Mesothelial cell of epicardium (in vitro differentiated cells): ENCODE measurements around the gene ZNF366. TPM values are rescaled to one million over a fixed set of nuclear protein-coding genes. Genes with fewer than 3 reads are reported as not detected.

Experiments
- DNase-seq, 2 experiments: peaks; one replicate each; pipeline ENCODE4 v3.0.0; 2021; ENCODE audit warnings: low spot score in 2 of 2; ENCODE audit not compliant: unreplicated experiment in 2 of 2
- H3K27ac Mint-ChIP-seq: 2 replicates; pipeline ENCODE4 v1.8.0; 2021; ENCODE audit warnings: mixed read lengths
- H3K27me3 Mint-ChIP-seq: 2 replicates; pipeline ENCODE4 v1.8.0; 2021; ENCODE audit warnings: low read depth, mixed read lengths
- H3K36me3 Mint-ChIP-seq: 2 replicates; pipeline ENCODE4 v1.8.0; 2021; ENCODE audit warnings: mixed read lengths
- H3K4me1 Mint-ChIP-seq: 2 replicates; pipeline ENCODE4 v1.8.0; 2021; ENCODE audit warnings: mixed read lengths
- H3K4me3 Mint-ChIP-seq: 2 replicates; pipeline ENCODE4 v1.8.0; 2021; ENCODE audit warnings: mild to moderate bottlenecking, moderate library complexity, mixed read lengths
- H3K9me3 Mint-ChIP-seq: 2 replicates; pipeline ENCODE4 v1.8.0; 2021; ENCODE audit warnings: mixed read lengths
- CTCF ChIP-seq: fragments of 200-600 bp; sonication (generic); IDR thresholded peaks from one replicate; pipeline ENCODE4 v1.5.0; 2021; ENCODE audit warnings: antibody characterized with exemption; ENCODE audit not compliant: unreplicated experiment
- total RNA-seq: library from RNA; stranded (reverse); gene quantifications from 3 replicates; pipeline ENCODE4 v1.2.1, GENCODE V29; 2021

Gene ZNF366
- total RNA-seq, 1 donor from 2014 or later = not detected

GRCh38 chr5:72427016-72427415, 80.2 kb downstream of the ZNF366 start:
- Mint-ChIP-seq H3K9me3 (no peaks in the 10 kb centered on the region), H3K27ac (no peak overlapping the region), H3K36me3 (no peaks in the 10 kb centered on the region), H3K4me1 (peaks cover 22% of the 10 kb centered on the region), H3K27me3 (no peaks in the 10 kb centered on the region), H3K4me3 (no peak overlapping the region)
- no peak for DNase-seq
- TF ChIP-seq CTCF = no peak

- Mint-ChIP-seq H3K4me1 (peaks cover 22% of the 10 kb centered on the region), H3K27me3 (no peaks in the 10 kb centered on the region), H3K4me3 (no peak overlapping the region), H3K9me3 (peaks cover 4% of the 10 kb centered on the region), H3K36me3 (no peaks in the 10 kb centered on the region), H3K27ac (no peak overlapping the region)
- no peak for DNase-seq
- no peak for TF ChIP-seq CTCF
Observed at GRCh38 chr5:72426019-72426418, 81.2 kb downstream of the ZNF366 start.

- H3K36me3 Mint-ChIP-seq = no peaks in the 10 kb centered on the region
- DNase-seq = no peak
- TF ChIP-seq CTCF = no peak
- H3K9me3 Mint-ChIP-seq = peaks cover 4% of the 10 kb centered on the region
- H3K4me1 Mint-ChIP-seq = peaks cover 6% of the 10 kb centered on the region
- H3K4me3 Mint-ChIP-seq = no peak overlapping the region
- no peak overlapping the region for H3K27ac Mint-ChIP-seq
- H3K27me3 Mint-ChIP-seq = no peaks in the 10 kb centered on the region
Observed at GRCh38 chr5:72418271-72418670, 88.9 kb downstream of the ZNF366 start.

- no peaks in the 10 kb centered on the region for H3K36me3 Mint-ChIP-seq
- no peak overlapping the region for H3K4me3 Mint-ChIP-seq
- H3K27ac Mint-ChIP-seq = no peak overlapping the region
- peaks cover 4% of the 10 kb centered on the region for H3K9me3 Mint-ChIP-seq
- H3K4me1 Mint-ChIP-seq = peaks cover 6% of the 10 kb centered on the region
- DNase-seq = no peak
- no peaks in the 10 kb centered on the region for H3K27me3 Mint-ChIP-seq
- TF ChIP-seq CTCF = no peak
Observed at GRCh38 chr5:72417333-72418062, 89.7 kb downstream of the ZNF366 start.

GRCh38 chr5:72415616-72416325, 91.4 kb downstream of the ZNF366 start:
- no peaks in the 10 kb centered on the region for H3K9me3 Mint-ChIP-seq
- H3K27ac Mint-ChIP-seq = peak overlapping the region; percentile 54
- H3K27me3 Mint-ChIP-seq = no peaks in the 10 kb centered on the region
- H3K36me3 Mint-ChIP-seq = no peaks in the 10 kb centered on the region
- peaks cover 12% of the 10 kb centered on the region for H3K4me1 Mint-ChIP-seq
- no peak for DNase-seq
- H3K4me3 Mint-ChIP-seq = no peak overlapping the region
- no peak for TF ChIP-seq CTCF
